DMS153 treated with DMSO at 0.1 percent for 48 hours (cell line): ENCODE results near the gene FPR2.
"Not testable (repeated sequence)": the region's sequence is repeated elsewhere in the genome, so short reads cannot be mapped to it uniquely, and the experiment has no call there.

Experiments
- DNase-seq: peaks from one replicate; lab custom pipeline; 2025; ENCODE audit not compliant: unreplicated experiment; lab: John Stamatoyannopoulos, UW

Gene FPR2

GRCh38 chr19:51804789-51805188 is 43.8 kb downstream of the FPR2 start:
- not testable (repeated sequence) for DNase-seq

GRCh38 chr19:51805396-51805795 is 44.4 kb downstream of the FPR2 start:
- not testable (repeated sequence) for DNase-seq

- not testable (repeated sequence) for DNase-seq
These were observed 45.6 kb downstream of the FPR2 start for GRCh38 chr19:51806571-51806970.

- no peak for DNase-seq
These were observed 46.2 kb downstream of the FPR2 start for GRCh38 chr19:51807111-51807701.

GRCh38 chr19:51807925-51808324 is 46.9 kb downstream of the FPR2 start:
- no peak for DNase-seq

GRCh38 chr19:51808333-51808986 is 47.5 kb downstream of the FPR2 start:
- DNase-seq = no peak

GRCh38 chr19:51809787-51810186 is 48.8 kb downstream of the FPR2 start:
- no peak for DNase-seq

GRCh38 chr19:51810223-51810622 is 49.2 kb downstream of the FPR2 start:
- no peak for DNase-seq

- no peak for DNase-seq
These were observed 50.4 kb downstream of the FPR2 start for GRCh38 chr19:51811344-51811743.

GRCh38 chr19:51815043-51815442 is 54.1 kb downstream of the FPR2 start:
- no peak for DNase-seq

GRCh38 chr19:51816711-51817110 is 55.7 kb downstream of the FPR2 start:
- no peak for DNase-seq

GRCh38 chr19:51820011-51820410 is 59.0 kb downstream of the FPR2 start:
- no peak for DNase-seq
